CD4-positive, alpha-beta T cell treated with Interleukin-6 for 4 hours (primary cell): ENCODE results near the gene DDR1.

Experiments used
- DNase-seq: peaks from one replicate; pipeline ENCODE4 v3.0.0-alpha.2; 2020; ENCODE audit warnings: mixed read lengths

DDR1 gene

GRCh38 chr6:30881392-30882203 lies 2.7 kb upstream of the DDR1 start:
- no peak for DNase-seq

GRCh38 chr6:30882204-30882758 lies 2.0 kb upstream of the DDR1 start:
- no peak for DNase-seq

- DNase-seq = peak; percentile 41
Observed at GRCh38 chr6:30882759-30883684, 1.3 kb upstream of the DDR1 start.

GRCh38 chr6:30884521-30885480 lies 482 bp downstream of the DDR1 start:
- DNase-seq = peak; percentile 61

GRCh38 chr6:30885481-30885998 lies 1.2 kb downstream of the DDR1 start:
- DNase-seq = no peak

- DNase-seq = peak; percentile 67
Observed at GRCh38 chr6:30885999-30886896, 1.9 kb downstream of the DDR1 start.

GRCh38 chr6:30886897-30887255 lies 2.6 kb downstream of the DDR1 start:
- no peak for DNase-seq

- DNase-seq = no peak
Observed at GRCh38 chr6:30887901-30888815, 3.8 kb downstream of the DDR1 start.

- DNase-seq = no peak
Observed at GRCh38 chr6:30888816-30889495, 4.6 kb downstream of the DDR1 start.

GRCh38 chr6:30889496-30889885 lies 5.2 kb downstream of the DDR1 start:
- DNase-seq = no peak

- DNase-seq = no peak
Observed at GRCh38 chr6:30889921-30890645, 5.8 kb downstream of the DDR1 start.

- DNase-seq = no peak
Observed at GRCh38 chr6:30890646-30891449, 6.5 kb downstream of the DDR1 start.

GRCh38 chr6:30891450-30891723 lies 7.1 kb downstream of the DDR1 start:
- DNase-seq = no peak

GRCh38 chr6:30891816-30892538 lies 7.7 kb downstream of the DDR1 start:
- DNase-seq = no peak

- DNase-seq = no peak
Observed at GRCh38 chr6:30893001-30893591, 8.8 kb downstream of the DDR1 start.

GRCh38 chr6:30893666-30894065 lies 9.3 kb downstream of the DDR1 start:
- no peak for DNase-seq

GRCh38 chr6:30894381-30894780 lies 10.1 kb downstream of the DDR1 start:
- no peak for DNase-seq
